ENCODE results near the gene PCDHA4. TPM values are rescaled to one million over a fixed set of nuclear protein-coding genes. Genes with fewer than 3 reads are reported as not detected.
"Not testable (repeated sequence)": the region's sequence is repeated elsewhere in the genome, so short reads cannot be mapped to it uniquely, and the experiment has no call there.

PCDHA4 gene
- polyA plus RNA-seq, 6 donors from 2014 or later, result not detected

- no peaks in the 10 kb centered on the region for H3K4me1 Mint-ChIP-seq
- H3K36me3 Mint-ChIP-seq, result peaks cover 0 to 13% of the 10 kb centered on the region in 2 donors
- no peak for ATAC-seq (ENCODE audit: low read depth in 2 of 2)
- no peak overlapping the region for H3K27ac Mint-ChIP-seq
- no peak overlapping the region for H3K4me3 Mint-ChIP-seq
- H3K9me3 Mint-ChIP-seq, result peaks cover 3 to 68% (median 45%) of the 10 kb centered on the region in 7 donors
- DNase-seq, result no peak
- peaks cover 14 to 44% (median 21%) of the 10 kb centered on the region in 3 donors for H3K27me3 Mint-ChIP-seq
Measured at GRCh38 chr5:140796718-140797095, 10.2 kb upstream of the PCDHA4 start.

- Mint-ChIP-seq H3K27ac (peak within 1 kb of the TSS in 2 of 6 donors; percentile 11 to 42), H3K4me1 (no peaks in the 10 kb centered on the region), H3K27me3 (peaks cover 13 to 34% (median 21%) of the 10 kb centered on the region in 3 donors), H3K36me3 (peaks cover 8 to 16% of the 10 kb centered on the region in 2 donors), H3K4me3 (no peak within 1 kb of the TSS), H3K9me3 (peaks cover 8 to 61% (median 50%) of the 10 kb centered on the region in 7 donors)
- DNase-seq (no peak), ATAC-seq (ENCODE audit: low read depth in 2 of 2) (no peak)
Measured at GRCh38 chr5:140800816-140801493, 5.9 kb upstream of the PCDHA4 start, which contains the start of gene PCDHA3. Gene PCDHA3 (plus strand): TSS chr5:140801057.

GRCh38 chr5:140801494-140801841 is 5.4 kb upstream of the PCDHA4 start:
- ATAC-seq (ENCODE audit: low read depth in 2 of 2), result no peak
- peaks cover 13 to 40% (median 26%) of the 10 kb centered on the region in 3 donors for H3K27me3 Mint-ChIP-seq

GRCh38 chr5:140802381-140802780 is 4.5 kb upstream of the PCDHA4 start:
- peaks cover 9 to 66% (median 51%) of the 10 kb centered on the region in 7 donors for H3K9me3 Mint-ChIP-seq
- not testable (repeated sequence) for DNase-seq; ATAC-seq (ENCODE audit: low read depth in 2 of 2); H3K4me1 Mint-ChIP-seq; H3K4me3 Mint-ChIP-seq
- peaks cover 8 to 14% of the 10 kb centered on the region in 2 donors for H3K36me3 Mint-ChIP-seq
- peaks cover 13 to 47% (median 29%) of the 10 kb centered on the region in 3 donors for H3K27me3 Mint-ChIP-seq
- H3K27ac Mint-ChIP-seq, result peak overlapping the region in 2 of 6 donors; percentile 11 to 52

More at GRCh38 chr5:140801494-140801841, 5.4 kb upstream of the PCDHA4 start:
- H3K4me1 Mint-ChIP-seq, result no peaks in the 10 kb centered on the region
- no peak for DNase-seq
- peaks cover 9 to 63% (median 51%) of the 10 kb centered on the region in 7 donors for H3K9me3 Mint-ChIP-seq
- H3K27ac Mint-ChIP-seq, result peak overlapping the region in 1 of 6 donors; percentile 42
- peaks cover 8 to 16% of the 10 kb centered on the region in 2 donors for H3K36me3 Mint-ChIP-seq
- no peak overlapping the region for H3K4me3 Mint-ChIP-seq

GRCh38 chr5:140802781-140803271 is 4.0 kb upstream of the PCDHA4 start:
- ATAC-seq (ENCODE audit: low read depth in 2 of 2) (no peak), DNase-seq (no peak)
- H3K27me3 Mint-ChIP-seq, result peaks cover 13 to 47% (median 29%) of the 10 kb centered on the region in 3 donors
- H3K36me3 Mint-ChIP-seq, result peaks cover 8 to 12% of the 10 kb centered on the region in 2 donors
- H3K4me1 Mint-ChIP-seq, result no peaks in the 10 kb centered on the region
- peaks cover 9 to 67% (median 54%) of the 10 kb centered on the region in 7 donors for H3K9me3 Mint-ChIP-seq
- no peak overlapping the region for H3K27ac Mint-ChIP-seq
- H3K4me3 Mint-ChIP-seq, result no peak overlapping the region

GRCh38 chr5:140808241-140808888 is 1.5 kb downstream of the PCDHA4 start:
- Mint-ChIP-seq H3K36me3 (peaks cover 7 to 16% of the 10 kb centered on the region in 2 donors), H3K9me3 (peaks cover 13 to 80% (median 58%) of the 10 kb centered on the region in 7 donors), H3K27me3 (peaks cover 9 to 48% (median 24%) of the 10 kb centered on the region in 3 donors)
- not testable (repeated sequence) for H3K27ac Mint-ChIP-seq; H3K4me3 Mint-ChIP-seq; ATAC-seq (ENCODE audit: low read depth in 2 of 2); H3K4me1 Mint-ChIP-seq; DNase-seq

GRCh38 chr5:140808889-140809291 is 2.0 kb downstream of the PCDHA4 start:
- DNase-seq, result no peak
- ATAC-seq (ENCODE audit: low read depth in 2 of 2), result no peak
- Mint-ChIP-seq H3K4me1 (no peaks in the 10 kb centered on the region), H3K4me3 (no peak overlapping the region), H3K36me3 (peaks cover 4 to 16% of the 10 kb centered on the region in 2 donors), H3K9me3 (peaks cover 11 to 78% (median 54%) of the 10 kb centered on the region in 7 donors), H3K27me3 (peaks cover 9 to 43% (median 24%) of the 10 kb centered on the region in 3 donors), H3K27ac (no peak overlapping the region)

- Mint-ChIP-seq H3K27ac (peak within 1 kb of the TSS in 1 of 6 donors; percentile 32), H3K4me1 (no peaks in the 10 kb centered on the region), H3K27me3 (peaks cover 6 to 14% (median 8%) of the 10 kb centered on the region in 3 donors), H3K4me3 (no peak within 1 kb of the TSS), H3K36me3 (peaks cover 5 to 6% of the 10 kb centered on the region in 2 donors), H3K9me3 (peaks cover 4 to 42% (median 16%) of the 10 kb centered on the region in 7 donors)
- no peak for ATAC-seq (ENCODE audit: low read depth in 2 of 2)
- no peak for DNase-seq
Measured at GRCh38 chr5:140821375-140822280, 14.8 kb downstream of the PCDHA4 start, which contains the start of gene PCDHA5. Gene PCDHA5 (plus strand): TSS chr5:140821613.

- Mint-ChIP-seq H3K36me3 (peaks cover 6 to 12% of the 10 kb centered on the region in 2 donors), H3K27me3 (peaks cover 12 to 19% (median 14%) of the 10 kb centered on the region in 3 donors), H3K4me3 (no peak overlapping the region), H3K27ac (no peak overlapping the region), H3K4me1 (no peaks in the 10 kb centered on the region), H3K9me3 (peaks cover 5 to 45% (median 18%) of the 10 kb centered on the region in 7 donors)
- DNase-seq, result no peak
- ATAC-seq (ENCODE audit: low read depth in 2 of 2), result no peak
Measured at GRCh38 chr5:140822281-140822629, 15.4 kb downstream of the PCDHA4 start.

- not testable (repeated sequence) for H3K4me3 Mint-ChIP-seq; H3K27ac Mint-ChIP-seq; H3K4me1 Mint-ChIP-seq; ATAC-seq (ENCODE audit: low read depth in 2 of 2); DNase-seq
- H3K27me3 Mint-ChIP-seq, result peaks cover 14 to 25% (median 16%) of the 10 kb centered on the region in 3 donors
- peaks cover 5 to 47% (median 20%) of the 10 kb centered on the region in 7 donors for H3K9me3 Mint-ChIP-seq
- H3K36me3 Mint-ChIP-seq, result peaks cover 6 to 14% of the 10 kb centered on the region in 2 donors
Measured at GRCh38 chr5:140822969-140823368, 16.1 kb downstream of the PCDHA4 start.

- Mint-ChIP-seq H3K27ac (no peak overlapping the region), H3K4me3 (no peak overlapping the region), H3K4me1 (no peaks in the 10 kb centered on the region), H3K36me3 (peaks cover 6 to 14% of the 10 kb centered on the region in 2 donors), H3K9me3 (peaks cover 5 to 50% (median 24%) of the 10 kb centered on the region in 7 donors), H3K27me3 (peaks cover 15 to 28% (median 17%) of the 10 kb centered on the region in 3 donors)
- DNase-seq, result no peak
- no peak for ATAC-seq (ENCODE audit: low read depth in 2 of 2)
Measured at GRCh38 chr5:140823475-140823874, 16.6 kb downstream of the PCDHA4 start.

- peak within 1 kb of the TSS in 2 of 8 donors; percentile 29 to 42 for H3K4me3 Mint-ChIP-seq
- peaks cover 0 to 20% of the 10 kb centered on the region in 2 donors for H3K36me3 Mint-ChIP-seq
- H3K27me3 Mint-ChIP-seq, result peaks cover 23 to 36% (median 28%) of the 10 kb centered on the region in 3 donors
- H3K9me3 Mint-ChIP-seq, result peaks cover 2 to 57% (median 34%) of the 10 kb centered on the region in 7 donors
- H3K4me1 Mint-ChIP-seq, result no peaks in the 10 kb centered on the region
- H3K27ac Mint-ChIP-seq, result peak within 1 kb of the TSS in 2 of 6 donors; percentile 10 to 59
- DNase-seq (no peak), ATAC-seq (ENCODE audit: low read depth in 2 of 2) (no peak)
Measured at GRCh38 chr5:140827704-140828361, 21.0 kb downstream of the PCDHA4 start, which contains the start of gene PCDHA6. Gene PCDHA6 (plus strand): TSS chr5:140827960. CDS start chr5:140828092, 132 bp downstream.
